Prostate gland (tissue), 2 donors: ENCODE results near the gene SLC22A13. TPM values are rescaled to one million over a fixed set of nuclear protein-coding genes. Genes with fewer than 3 reads are reported as not detected.
A peak's percentile ranks its signal among the peaks of the same experiment; 100 is the strongest.

Experiments
- DNase-seq: peaks from one replicate; pipeline ENCODE4 v3.0.0-alpha.2; 2019; ENCODE audit warnings: low spot score
- H3K27ac ChIP-seq, 2 donors: fragments of 200-600 bp; sonication (generic); 2 replicates each; pipeline ENCODE4 v1.5.1; 2017 to 2019
- H3K27me3 ChIP-seq: fragments of 200-600 bp; sonication (generic); replicated peaks from 2 replicates; pipeline ENCODE4 v1.5.1; 2019; ENCODE audit not compliant: insufficient read depth
- H3K36me3 ChIP-seq, 2 donors: fragments of 200-600 bp; sonication (generic); 1 replicate in 1 of 2; 2 replicates in 1 of 2; pipeline versions ENCODE4 v1.5.1 to v1.8.1; 2017 to 2019
- H3K4me1 ChIP-seq: fragments of 200-600 bp; sonication (generic); replicated peaks from 2 replicates; pipeline ENCODE4 v1.5.1; 2019
- H3K4me3 ChIP-seq, 2 donors: fragments of 200-600 bp; sonication (generic); 2 replicates each; pipeline ENCODE4 v1.5.1; 2017 to 2019
- H3K9me3 ChIP-seq: fragments of 200-600 bp; sonication (generic); 2 replicates; pipeline ENCODE4 v1.5.1; 2017
- CTCF ChIP-seq, 4 experiments: fragments of 200-600 bp in 2 of 4; fragments of 450-650 bp in 2 of 4; sonication (generic) in 2 of 4; IDR thresholded peaks; 1 replicate in 3 of 4; 2 replicates in 1 of 4; pipeline ENCODE4 v1.5.1; 2016 to 2019; ENCODE audit warnings: antibody characterized with exemption in 4 of 4, mild to moderate bottlenecking in 2 of 4, moderate library complexity in 2 of 4
- POLR2A ChIP-seq: fragments of 450-650 bp; IDR thresholded peaks from one replicate; pipeline ENCODE4 v1.6.1; 2016; ENCODE audit warnings: antibody characterized with exemption, mild to moderate bottlenecking
- POLR2AphosphoS5 ChIP-seq: sonication (generic); formaldehyde crosslinking; IDR thresholded peaks from one replicate; pipeline ENCODE4 v1.6.1; 2017; ENCODE audit warnings: antibody characterized with exemption
- WGBS: methylation state at CpG from one replicate; pipeline ENCODE4 v1.1.5; 2018; 5-methylcytosine and 5-hydroxymethylcytosine counted together
- intact Hi-C: fragments of 100-400 bp; cut with DNase I; formaldehyde crosslinking; loops from one replicate; pipeline ENCODE4 v1.14.2; 2022
- total RNA-seq, 2 donors: library from RNA; depleted of rRNA; stranded (reverse); fragments of >200 nt; gene quantifications; one replicate each; pipeline ENCODE4 v1.1.0, GENCODE V29; 2016

Gene SLC22A13
- total RNA-seq, 2 donors from 2014 or later: 1.6 TPM; not detected in 1

- H3K36me3 ChIP-seq: no peaks in the 10 kb centered on the region
- H3K4me3 ChIP-seq: no peak overlapping the region
- TF ChIP-seq POLR2AphosphoS5: no peak
- TF ChIP-seq CTCF (IDR thresholded peaks at IDR 0.05): no peak
- TF ChIP-seq POLR2A: no peak
- H3K4me1 ChIP-seq: no peaks in the 10 kb centered on the region
- no peak for DNase-seq
- no peak overlapping the region for H3K27ac ChIP-seq
- H3K27me3 ChIP-seq: no peaks in the 10 kb centered on the region
- intact Hi-C loops: no loop called here
- H3K9me3 ChIP-seq: no peaks in the 10 kb centered on the region
These were observed 31.9 kb downstream of the SLC22A13 start for GRCh38 chr3:38297537-38297936.

- Histone ChIP-seq H3K9me3 (no peaks in the 10 kb centered on the region), H3K36me3 (no peaks in the 10 kb centered on the region), H3K27me3 (no peaks in the 10 kb centered on the region), H3K4me1 (no peaks in the 10 kb centered on the region), H3K27ac (no peak overlapping the region), H3K4me3 (no peak overlapping the region)
- intact Hi-C loops: no loop called here
- DNase-seq: no peak
- 87% methylated on average over 5 of the region's 5 CpGs for WGBS
- TF ChIP-seq CTCF (IDR thresholded peaks at IDR 0.05) (peak in 1 of 4 experiments; percentile 17), POLR2AphosphoS5 (no peak), POLR2A (no peak)
These were observed 32.5 kb downstream of the SLC22A13 start for GRCh38 chr3:38297947-38298711.

- Histone ChIP-seq H3K27ac (no peak overlapping the region), H3K9me3 (no peaks in the 10 kb centered on the region), H3K4me1 (no peaks in the 10 kb centered on the region), H3K4me3 (no peak overlapping the region), H3K36me3 (no peaks in the 10 kb centered on the region), H3K27me3 (no peaks in the 10 kb centered on the region)
- TF ChIP-seq CTCF (IDR thresholded peaks at IDR 0.05) (no peak), POLR2A (no peak), POLR2AphosphoS5 (no peak)
- intact Hi-C loops: no loop called here
- no peak for DNase-seq
- WGBS: 93% methylated on average over 5 of the region's 5 CpGs
These were observed 41.3 kb downstream of the SLC22A13 start for GRCh38 chr3:38306941-38307340.

GRCh38 chr3:38307599-38307998 is 42.0 kb downstream of the SLC22A13 start:
- 94% methylated on average over 12 of the region's 12 CpGs for WGBS
- no peaks in the 10 kb centered on the region for H3K4me1 ChIP-seq
- no peak overlapping the region for H3K27ac ChIP-seq
- DNase-seq: no peak
- no peaks in the 10 kb centered on the region for H3K9me3 ChIP-seq
- intact Hi-C loops: no loop called here
- no peaks in the 10 kb centered on the region for H3K27me3 ChIP-seq
- H3K36me3 ChIP-seq: no peaks in the 10 kb centered on the region
- no peak overlapping the region for H3K4me3 ChIP-seq
- TF ChIP-seq CTCF (IDR thresholded peaks at IDR 0.05): no peak
- no peak for TF ChIP-seq POLR2AphosphoS5
- no peak for TF ChIP-seq POLR2A

GRCh38 chr3:38308456-38308855 is 42.8 kb downstream of the SLC22A13 start:
- Histone ChIP-seq H3K9me3 (no peaks in the 10 kb centered on the region), H3K36me3 (no peaks in the 10 kb centered on the region), H3K4me1 (no peaks in the 10 kb centered on the region), H3K4me3 (no peak overlapping the region), H3K27ac (no peak overlapping the region), H3K27me3 (no peaks in the 10 kb centered on the region)
- intact Hi-C loops: no loop called here
- 75% methylated on average over 9 of the region's 9 CpGs for WGBS
- DNase-seq: no peak
- TF ChIP-seq CTCF (IDR thresholded peaks at IDR 0.05) (no peak), POLR2AphosphoS5 (no peak), POLR2A (no peak)
